Stimulated activated CD4-positive, alpha-beta T cell treated with anti-CD3 and anti-CD28 coated beads, Interleukin-4, amount 100 ng/mL, for 1 hour (primary cell): ENCODE results near the gene ARHGEF28.

Experiments used
- DNase-seq: peaks from one replicate; pipeline ENCODE4 v3.0.0-alpha.2; 2020

The ARHGEF28 gene

GRCh38 chr5:73822278-73822988 is 196.4 kb downstream of the ARHGEF28 start:
- DNase-seq: no peak

GRCh38 chr5:73822989-73823339 is 197.0 kb downstream of the ARHGEF28 start:
- DNase-seq: no peak

- DNase-seq: no peak
Observed at GRCh38 chr5:73823508-73823925, 197.5 kb downstream of the ARHGEF28 start.

- no peak for DNase-seq
Observed at GRCh38 chr5:73825199-73825598, 199.2 kb downstream of the ARHGEF28 start.

GRCh38 chr5:73825736-73826135 is 199.7 kb downstream of the ARHGEF28 start:
- no peak for DNase-seq

GRCh38 chr5:73826301-73827105 is 200.5 kb downstream of the ARHGEF28 start:
- DNase-seq: no peak

- DNase-seq: no peak
Observed at GRCh38 chr5:73827106-73827450, 201.1 kb downstream of the ARHGEF28 start.

- DNase-seq: no peak
Observed at GRCh38 chr5:73828465-73828864, 202.5 kb downstream of the ARHGEF28 start.

- no peak for DNase-seq
Observed at GRCh38 chr5:73830646-73831045, 204.7 kb downstream of the ARHGEF28 start.

- no peak for DNase-seq
Observed at GRCh38 chr5:73831066-73831465, 205.1 kb downstream of the ARHGEF28 start.

- DNase-seq: no peak
Observed at GRCh38 chr5:73834693-73835092, 208.7 kb downstream of the ARHGEF28 start.

GRCh38 chr5:73835726-73836125 is 209.7 kb downstream of the ARHGEF28 start:
- no peak for DNase-seq

GRCh38 chr5:73836607-73837006 is 210.6 kb downstream of the ARHGEF28 start:
- DNase-seq: no peak

- DNase-seq: no peak
Observed at GRCh38 chr5:73838901-73839300, 212.9 kb downstream of the ARHGEF28 start.

GRCh38 chr5:73841641-73842040 is 215.6 kb downstream of the ARHGEF28 start:
- DNase-seq: no peak

- no peak for DNase-seq
Observed at GRCh38 chr5:73844165-73844564, 218.2 kb downstream of the ARHGEF28 start.

GRCh38 chr5:73851471-73852181 is 225.6 kb downstream of the ARHGEF28 start:
- DNase-seq: no peak

- DNase-seq: no peak
Observed at GRCh38 chr5:73853091-73853490, 227.1 kb downstream of the ARHGEF28 start.

GRCh38 chr5:73856997-73857396 is 231.0 kb downstream of the ARHGEF28 start:
- DNase-seq: no peak

GRCh38 chr5:73857446-73857845 is 231.4 kb downstream of the ARHGEF28 start:
- DNase-seq: no peak

- no peak for DNase-seq
Observed at GRCh38 chr5:73858054-73858453, 232.1 kb downstream of the ARHGEF28 start.

GRCh38 chr5:73858776-73859175 is 232.8 kb downstream of the ARHGEF28 start:
- no peak for DNase-seq

- DNase-seq: no peak
Observed at GRCh38 chr5:73859696-73860095, 233.7 kb downstream of the ARHGEF28 start.
